B cell (primary cell): ENCODE measurements around the gene ADARB2. TPM values are rescaled to one million over a fixed set of nuclear protein-coding genes. Genes with fewer than 3 reads are reported as not detected.

Experiments
- ATAC-seq: fragments of 200-7000 bp; cut with Tn5 transposase; one replicate; pipeline ENCODE4 v1.10.0; 2021; ENCODE audit warnings: low read depth, mild to moderate bottlenecking, moderate number of reproducible peaks, moderate library complexity
- CTCF ChIA-PET: fragments of 350-600 bp; sonication (Branson Sonifier 250); formaldehyde crosslinking; loops from one replicate; lab custom pipeline; 2021; ENCODE audit warnings: antibody characterized with exemption, inconsistent platforms; lab: Charles Lee
- POLR2A ChIA-PET: fragments of 350-600 bp; sonication (Branson Sonifier 250); formaldehyde crosslinking; loops from one replicate; lab custom pipeline; 2021; ENCODE audit warnings: antibody characterized with exemption; lab: Charles Lee
- DNase-seq: peaks from one replicate; pipeline ENCODE4 v3.0.0; 2013
- H2AFZ ChIP-seq: 2 replicates; pipeline ENCODE4 v1.6.1; 2012; ENCODE audit warnings: mild to moderate bottlenecking, low read depth, low read length; ENCODE audit not compliant: insufficient read depth, poor library complexity, severe bottlenecking
- H3K27ac ChIP-seq, 2 donors: 1 replicate in 1 of 2; 2 replicates in 1 of 2; pipeline ENCODE4 v1.5.1; 2012 to 2013; ENCODE audit warnings: low read length in 2 of 2, mild to moderate bottlenecking in 2 of 2, moderate library complexity in 1 of 2
- H3K27me3 ChIP-seq, 4 experiments: fragments of 200-600 bp in 1 of 4; sonication (generic) in 1 of 4; replicated peaks in 1 of 4; 1 replicate in 2 of 4; 2 replicates in 2 of 4; pipeline versions ENCODE4 v1.6.1 to v1.7.0; 2013 to 2016; ENCODE audit warnings: low read length in 3 of 4, mild to moderate bottlenecking in 2 of 4, mixed read lengths in 1 of 4, moderate library complexity in 1 of 4; ENCODE audit not compliant: insufficient read depth in 4 of 4, control insufficient read depth in 3 of 4; ENCODE audit errors: control extremely low read depth in 1 of 4
- H3K36me3 ChIP-seq, 2 experiments: replicated peaks in 1 of 2; 1 replicate in 1 of 2; 2 replicates in 1 of 2; pipeline versions ENCODE4 v1.6.1 to v1.7.1; 2013; ENCODE audit warnings: low read length in 1 of 2; ENCODE audit not compliant: insufficient read depth in 2 of 2, control insufficient read depth in 1 of 2; ENCODE audit errors: control extremely low read depth in 1 of 2, extremely low read depth in 1 of 2
- H3K4me1 ChIP-seq, 2 donors: fragments of 200-600 bp in 1 of 2; sonication (generic) in 1 of 2; 1 replicate in 1 of 2; 2 replicates in 1 of 2; pipeline versions ENCODE4 v1.5.1 to v1.6.1; 2013 to 2017; ENCODE audit warnings: low read length in 2 of 2; ENCODE audit not compliant: control insufficient read depth in 2 of 2, insufficient read depth in 2 of 2
- H3K4me2 ChIP-seq: replicated peaks from 2 replicates; pipeline ENCODE3; 2012; ENCODE audit warnings: mild to moderate bottlenecking, low read depth, low read length; ENCODE audit not compliant: poor library complexity, severe bottlenecking
- H3K4me3 ChIP-seq, 5 experiments: fragments of 200-600 bp in 1 of 5; sonication (generic) in 1 of 5; 1 replicate in 3 of 5; 2 replicates in 2 of 5; pipeline versions ENCODE4 v1.5.1 to v1.7.0; 2011 to 2016; ENCODE audit warnings: low read length in 4 of 5, mild to moderate bottlenecking in 4 of 5, low read depth in 2 of 5, control low read depth in 1 of 5, moderate library complexity in 1 of 5; ENCODE audit not compliant: insufficient read depth in 1 of 5; ENCODE audit errors: control extremely low read depth in 1 of 5, extremely low read depth in 1 of 5
- H3K79me2 ChIP-seq: fragments of 200-600 bp; sonication (generic); one replicate; pipeline ENCODE4 v1.6.0; 2016; ENCODE audit warnings: low read length; ENCODE audit not compliant: control insufficient read depth, insufficient read depth
- H3K9ac ChIP-seq: fragments of 200-600 bp; sonication (generic); 2 replicates; pipeline ENCODE4 v1.6.1; 2017; ENCODE audit warnings: mild to moderate bottlenecking, low read length, moderate library complexity
- H3K9me3 ChIP-seq, 3 donors: one replicate each; pipeline versions ENCODE4 v1.6.1 to v1.7.1; 2013; ENCODE audit warnings: low read length in 2 of 3; ENCODE audit not compliant: control insufficient read depth in 2 of 3, insufficient read depth in 1 of 3; ENCODE audit errors: control extremely low read depth in 1 of 3
- H4K20me1 ChIP-seq: 2 replicates; pipeline ENCODE4 v1.6.0; 2012; ENCODE audit warnings: mild to moderate bottlenecking, low read length; ENCODE audit not compliant: insufficient read depth, control insufficient read depth, poor library complexity, severe bottlenecking
- H3K27ac Mint-ChIP-seq: one replicate; pipeline ENCODE4 v1.8.0; 2021; ENCODE audit warnings: mixed read lengths
- H3K27me3 Mint-ChIP-seq: one replicate; pipeline ENCODE4 v1.8.0; 2021; ENCODE audit warnings: mixed read lengths
- H3K4me1 Mint-ChIP-seq: one replicate; pipeline ENCODE4 v1.8.0; 2021; ENCODE audit warnings: mixed read lengths
- H3K4me3 Mint-ChIP-seq: one replicate; pipeline ENCODE4 v1.8.0; 2021; ENCODE audit warnings: mixed read lengths
- H3K9me3 Mint-ChIP-seq: one replicate; pipeline ENCODE4 v1.8.0; 2022; ENCODE audit warnings: mixed read lengths; ENCODE audit not compliant: insufficient read depth
- EZH2 ChIP-seq: IDR thresholded peaks from 2 replicates; pipeline ENCODE4 v1.6.1; 2012; ENCODE audit warnings: borderline replicate concordance, low read depth, mild to moderate bottlenecking, moderate library complexity, low read length; ENCODE audit not compliant: insufficient read depth, poor library complexity, severe bottlenecking
- WGBS: methylation state at CpG from one replicate; pipeline ENCODE4 v1.1.5; 2013; ENCODE audit warnings: missing lambda C conversion rate; ENCODE audit not compliant: insufficient coverage; 5-methylcytosine and 5-hydroxymethylcytosine counted together
- intact Hi-C: fragments of 100-400 bp; cut with micrococcal nuclease; formaldehyde crosslinking; loops from one replicate; pipeline ENCODE4 v1.10.0; 2022
- polyA plus RNA-seq: library from polyadenylated mRNA; depleted of rRNA; stranded (reverse); fragments of >200 nt; gene quantifications from 2 replicates; pipeline ENCODE4 v1.2.3, GENCODE V29; 2012
- total RNA-seq, 2 donors: library from RNA; stranded (reverse); fragments of 120-200 nt in 1 of 2; gene quantifications; 1 replicate in 1 of 2; 2 replicates in 1 of 2; pipeline versions ENCODE4 v1.2.3 to v1.2.4, GENCODE V29; 2013 to 2022
- TF ChIP-seq, protein P1 (sequence below): fragments of 200-600 bp; IDR thresholded peaks from one replicate; pipeline ENCODE4 v1.8.0; 2022; ENCODE audit warnings: antibody characterized with exemption, mild to moderate bottlenecking

The ADARB2 gene
- total and polyA plus RNA-seq, 2 donors (not counting 1 experiment from before 2014, with no cell fraction given): 0.13 to 0.96 TPM

DNA sequence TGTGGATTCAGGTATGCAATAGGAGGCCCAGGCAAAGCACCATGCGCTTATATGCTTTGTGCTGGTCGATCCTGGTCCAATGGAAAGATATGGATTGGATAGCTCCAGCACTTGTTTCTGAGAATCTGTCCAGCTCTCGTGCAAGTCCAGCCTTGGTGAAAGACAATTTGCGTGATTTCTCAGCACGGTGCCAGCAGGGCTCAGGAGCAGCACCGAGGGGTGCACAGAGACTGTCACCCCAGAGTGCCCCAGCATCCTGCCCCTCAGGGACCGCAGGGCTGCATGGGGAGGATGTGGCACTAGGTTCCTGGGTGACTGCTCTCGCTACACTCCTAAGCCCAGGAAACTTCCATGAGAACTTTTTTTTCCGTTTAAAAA is 455.9 kb downstream of the ADARB2 start:
- Histone ChIP-seq H3K36me3 (no peaks in the 10 kb centered on the region), H3K27ac (no peak overlapping the region), H3K9me3 (no peaks in the 10 kb centered on the region), H3K9ac (no peak overlapping the region), H2AFZ (no peak overlapping the region), H3K4me1 (no peaks in the 10 kb centered on the region), H3K4me3 (no peak overlapping the region), H3K79me2 (no peaks in the 10 kb centered on the region), H3K4me2 (no peak overlapping the region), H3K27me3 (no peaks in the 10 kb centered on the region), H4K20me1 (no peaks in the 10 kb centered on the region)
- ChIA-PET CTCF (no interaction called here), POLR2A (no interaction called here)
- intact Hi-C loops: no loop called here
- no peaks in the 10 kb centered on the region for H3K4me1 Mint-ChIP-seq
- DNase-seq (no peak), ATAC-seq (no peak)
- TF ChIP-seq, protein P1, sequence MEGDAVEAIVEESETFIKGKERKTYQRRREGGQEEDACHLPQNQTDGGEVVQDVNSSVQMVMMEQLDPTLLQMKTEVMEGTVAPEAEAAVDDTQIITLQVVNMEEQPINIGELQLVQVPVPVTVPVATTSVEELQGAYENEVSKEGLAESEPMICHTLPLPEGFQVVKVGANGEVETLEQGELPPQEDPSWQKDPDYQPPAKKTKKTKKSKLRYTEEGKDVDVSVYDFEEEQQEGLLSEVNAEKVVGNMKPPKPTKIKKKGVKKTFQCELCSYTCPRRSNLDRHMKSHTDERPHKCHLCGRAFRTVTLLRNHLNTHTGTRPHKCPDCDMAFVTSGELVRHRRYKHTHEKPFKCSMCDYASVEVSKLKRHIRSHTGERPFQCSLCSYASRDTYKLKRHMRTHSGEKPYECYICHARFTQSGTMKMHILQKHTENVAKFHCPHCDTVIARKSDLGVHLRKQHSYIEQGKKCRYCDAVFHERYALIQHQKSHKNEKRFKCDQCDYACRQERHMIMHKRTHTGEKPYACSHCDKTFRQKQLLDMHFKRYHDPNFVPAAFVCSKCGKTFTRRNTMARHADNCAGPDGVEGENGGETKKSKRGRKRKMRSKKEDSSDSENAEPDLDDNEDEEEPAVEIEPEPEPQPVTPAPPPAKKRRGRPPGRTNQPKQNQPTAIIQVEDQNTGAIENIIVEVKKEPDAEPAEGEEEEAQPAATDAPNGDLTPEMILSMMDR: no peak
- TF ChIP-seq EZH2: no peak
- peaks cover 7% of the 10 kb centered on the region for H3K27me3 Mint-ChIP-seq
- H3K4me3 Mint-ChIP-seq: no peak overlapping the region
- H3K27ac Mint-ChIP-seq: no peak overlapping the region
- 88% methylated on average over 7 of the region's 9 CpGs for WGBS
- H3K9me3 Mint-ChIP-seq: no peaks in the 10 kb centered on the region

DNA sequence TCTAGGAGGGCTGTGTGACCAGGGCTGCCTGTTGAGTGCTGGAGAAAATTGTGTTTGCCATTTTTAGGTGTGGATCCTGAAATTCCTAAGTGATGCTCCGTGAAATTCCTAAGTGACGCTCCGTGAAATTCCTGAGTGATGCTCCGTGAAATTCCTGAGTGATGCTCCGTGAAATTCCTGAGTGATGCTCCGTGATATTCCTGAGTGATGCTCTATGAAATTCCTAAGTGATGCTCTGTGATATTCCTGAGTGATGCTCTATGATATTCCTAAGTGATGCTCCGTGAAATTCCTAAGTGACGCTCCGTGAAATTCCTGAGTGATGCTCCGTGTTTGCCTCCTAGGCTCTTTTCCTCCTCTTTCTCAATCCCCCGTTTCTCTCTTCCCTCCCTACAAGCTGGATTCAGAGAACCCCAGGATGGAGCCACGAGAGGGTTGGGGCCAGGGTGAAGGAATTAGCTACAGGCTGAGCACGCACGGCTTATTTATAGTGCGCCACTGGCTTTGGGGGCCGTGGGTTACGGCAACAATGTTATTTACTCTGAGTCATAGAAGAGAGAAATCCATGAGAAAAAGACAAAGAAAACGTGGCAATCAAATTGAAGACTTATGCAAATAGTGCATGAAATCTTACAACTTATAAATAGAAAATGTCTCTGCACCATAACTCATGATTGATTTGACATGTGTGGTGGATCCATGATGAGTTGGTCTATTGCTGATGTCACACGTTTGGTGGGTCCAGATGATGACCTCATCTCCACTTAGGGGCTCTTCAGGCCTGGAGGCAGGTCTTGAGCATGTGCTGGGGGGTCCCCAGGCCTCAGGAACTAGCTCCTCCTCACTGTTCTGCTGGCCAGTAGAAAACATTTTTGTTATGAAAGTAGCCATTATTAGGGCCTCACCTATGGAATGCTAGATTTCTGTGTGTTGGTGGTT is 456.6 kb downstream of the ADARB2 start:
- Histone ChIP-seq H3K4me1 (no peaks in the 10 kb centered on the region), H3K27ac (no peak overlapping the region), H3K79me2 (no peaks in the 10 kb centered on the region), H3K27me3 (no peaks in the 10 kb centered on the region), H3K9ac (no peak overlapping the region), H3K4me3 (no peak overlapping the region), H2AFZ (no peak overlapping the region), H3K4me2 (no peak overlapping the region), H3K9me3 (no peaks in the 10 kb centered on the region), H4K20me1 (no peaks in the 10 kb centered on the region), H3K36me3 (no peaks in the 10 kb centered on the region)
- CTCF ChIA-PET: no interaction called here
- Mint-ChIP-seq H3K4me1 (no peaks in the 10 kb centered on the region), H3K27ac (no peak overlapping the region), H3K9me3 (no peaks in the 10 kb centered on the region), H3K27me3 (peaks cover 7% of the 10 kb centered on the region), H3K4me3 (no peak overlapping the region)
- ATAC-seq (no peak), DNase-seq (no peak)
- POLR2A ChIA-PET: no interaction called here
- TF ChIP-seq, protein P1: no peak
- TF ChIP-seq EZH2: no peak
- intact Hi-C loops: no loop called here
- 89% methylated on average over 14 of the region's 19 CpGs for WGBS
